GM08714 (cell line): Measurements from ENCODE around the gene CDC42BPG.

Experiments
- H3K4me3 ChIP-seq: fragments of 200-500 bp; sonication (Bioruptor generic); 2 replicates; pipeline ENCODE4 v1.5.1; 2014; ENCODE audit warnings: mild to moderate bottlenecking, low read length, inconsistent platforms
- ZNF274 ChIP-seq: IDR thresholded peaks from 2 replicates; pipeline ENCODE4 v1.6.1; 2012; ENCODE audit warnings: mild to moderate bottlenecking, low read depth, low read length

CDC42BPG gene

DNA sequence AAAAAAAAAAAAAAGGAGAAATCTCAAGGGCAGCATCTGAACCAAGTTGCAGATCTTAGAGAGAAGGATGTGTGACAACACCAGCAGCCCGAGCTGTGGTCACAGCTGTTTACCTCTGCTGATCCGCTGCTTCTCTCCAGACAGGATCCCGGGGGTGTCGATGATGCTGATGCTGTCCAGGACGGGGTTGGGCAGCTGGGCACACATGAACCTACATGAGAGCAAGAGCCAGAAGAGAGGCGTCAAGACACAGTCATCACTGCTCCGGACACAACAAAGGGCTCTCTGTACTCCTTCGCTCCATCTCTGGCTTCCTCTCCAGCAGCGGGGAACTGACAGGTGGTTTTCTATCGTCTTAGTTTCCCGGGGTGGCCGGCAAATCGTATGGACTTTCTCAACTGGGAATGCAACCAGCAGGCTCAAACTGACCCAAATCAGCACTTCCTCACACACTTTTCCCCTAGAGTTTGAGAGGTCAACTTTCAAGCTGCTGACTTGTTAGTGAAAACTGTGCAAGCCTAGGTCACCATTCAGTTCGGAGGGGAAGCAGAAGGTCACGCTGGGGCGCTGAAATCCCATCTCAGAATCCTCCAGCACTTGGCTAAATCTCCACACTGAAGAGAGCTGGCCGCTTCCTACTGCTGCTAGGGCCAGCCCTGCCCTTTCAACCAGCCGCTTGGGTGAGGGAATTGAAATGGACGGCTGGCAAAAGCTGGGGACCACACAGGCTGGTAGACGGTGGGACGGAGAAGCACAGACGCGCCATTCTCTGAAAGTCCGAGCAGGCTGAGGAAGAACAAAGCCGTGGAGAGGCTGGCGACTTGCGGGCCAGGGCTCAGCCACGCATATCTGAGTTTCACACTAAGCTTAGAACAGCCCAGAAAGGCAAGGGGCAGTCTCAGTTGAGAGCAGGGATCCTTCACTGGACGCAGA, 30.1 kb upstream of the CDC42BPG start:
- no peak for TF ChIP-seq ZNF274
- peak overlapping the region; percentile 8; the same call in 1 of the 2 replicates for H3K4me3 ChIP-seq

GRCh38 chr11:64872790-64873488, 28.5 kb upstream of the CDC42BPG start:
- TF ChIP-seq ZNF274 = no peak
- H3K4me3 ChIP-seq = peak overlapping the region; percentile 12; the same call in 1 of the 2 replicates

GRCh38 chr11:64871492-64871891, 27.0 kb upstream of the CDC42BPG start:
- peak overlapping the region; percentile 9; the same call in 1 of the 2 replicates for H3K4me3 ChIP-seq
- TF ChIP-seq ZNF274 = no peak

DNA sequence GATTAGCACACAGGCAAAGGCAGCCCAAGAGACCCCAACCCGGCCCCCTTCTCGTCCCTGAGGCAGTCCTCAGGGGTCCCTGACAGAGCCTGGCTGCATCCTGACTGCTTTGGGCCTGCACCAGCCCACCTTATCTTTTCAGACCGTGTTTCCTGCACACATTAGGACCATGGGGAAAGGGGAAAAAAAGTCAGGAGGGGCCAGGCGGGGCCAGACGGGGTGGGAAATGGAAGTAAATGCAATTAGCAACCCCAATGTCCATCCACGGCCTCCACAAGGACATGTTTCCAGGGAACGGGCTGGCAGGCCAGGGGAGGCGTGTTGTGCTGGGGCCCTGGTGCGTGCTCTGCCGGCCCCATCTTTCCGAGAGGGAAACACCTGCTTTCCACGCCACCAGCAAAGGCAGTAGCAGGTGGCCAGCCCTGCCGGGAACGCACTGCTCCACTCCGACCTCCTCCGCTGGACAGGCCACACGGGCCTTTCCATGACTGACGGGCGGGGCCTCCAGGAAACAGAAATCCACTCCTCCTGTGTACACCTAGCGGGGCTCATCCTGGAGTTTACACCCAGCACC, 26.5 kb upstream of the CDC42BPG start:
- peak overlapping the region; percentile 9; the same call in 1 of the 2 replicates for H3K4me3 ChIP-seq
- TF ChIP-seq ZNF274 = no peak

DNA sequence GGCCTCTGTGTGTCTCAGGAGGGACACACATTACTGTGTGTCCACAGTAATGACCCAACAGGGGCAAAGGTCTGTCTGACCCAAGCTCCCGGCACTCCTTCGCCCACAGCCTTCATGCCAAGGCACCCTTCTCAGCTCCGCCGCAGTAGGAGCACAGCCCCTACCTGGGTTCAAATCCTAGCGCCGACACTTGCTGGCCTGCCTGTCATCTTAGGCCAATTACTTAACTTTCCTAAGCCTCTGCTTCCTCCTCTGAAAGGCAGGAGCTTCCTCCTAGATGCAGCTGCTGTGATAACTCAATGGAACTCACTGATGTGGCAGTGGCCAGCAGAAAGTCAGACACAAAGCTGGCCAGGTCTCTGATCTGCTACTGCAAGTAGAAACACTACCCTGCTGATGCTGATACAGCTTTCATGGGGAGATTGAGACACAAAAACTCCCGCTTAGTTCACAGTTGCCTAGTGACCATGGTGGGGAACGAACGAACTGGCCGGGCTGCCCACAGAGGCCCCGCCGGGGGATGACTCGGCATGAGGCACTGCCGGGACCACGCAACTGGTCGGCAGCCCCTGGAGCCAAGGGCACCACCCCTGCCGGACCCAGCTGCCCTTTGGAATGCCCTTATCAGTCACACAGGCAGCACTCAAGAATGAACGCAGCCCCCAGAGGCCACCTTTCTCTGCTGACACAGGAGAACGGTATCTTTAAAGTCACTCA, 25.9 kb upstream of the CDC42BPG start:
- TF ChIP-seq ZNF274 = no peak
- H3K4me3 ChIP-seq = no peak overlapping the region; the same call in 1 of the 2 replicates

- H3K4me3 ChIP-seq = no peak overlapping the region
Measured at GRCh38 chr11:64869571-64870175, 25.2 kb upstream of the CDC42BPG start.

DNA sequence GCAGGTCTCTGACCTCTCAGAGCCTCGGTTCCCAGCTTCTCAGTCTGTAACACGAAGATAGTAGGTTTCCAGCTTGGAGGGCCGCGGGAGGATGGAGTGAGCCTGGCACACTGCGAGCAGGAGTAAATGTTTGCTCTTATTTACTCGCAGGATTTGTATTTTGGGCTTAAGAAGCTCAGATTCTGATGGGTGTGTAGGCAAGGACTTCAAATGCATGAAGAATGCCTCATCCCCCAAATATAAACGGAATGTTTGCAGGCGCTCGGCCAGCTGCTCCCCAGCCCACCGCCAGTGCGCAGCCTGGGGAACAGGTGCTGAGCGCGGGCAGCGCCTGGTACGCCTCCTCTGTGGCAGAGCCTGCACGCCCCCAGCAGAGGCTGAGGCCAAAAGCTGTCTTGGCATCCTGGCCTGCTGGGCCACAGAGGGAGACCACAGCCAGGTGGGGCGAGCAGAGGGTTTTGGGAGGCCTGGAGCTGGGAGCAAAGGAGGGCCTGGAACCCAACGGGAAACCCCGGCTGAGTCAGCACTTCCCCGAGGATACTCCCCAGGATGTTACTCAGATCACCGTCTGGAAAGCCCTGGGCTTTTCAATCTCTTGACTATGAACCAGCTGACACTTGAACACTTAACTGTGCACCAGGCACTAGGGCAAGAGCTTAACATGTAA, 24.6 kb upstream of the CDC42BPG start:
- no peak overlapping the region for H3K4me3 ChIP-seq
- TF ChIP-seq ZNF274 = no peak

More at GRCh38 chr11:64869571-64870175, 25.2 kb upstream of the CDC42BPG start:
- TF ChIP-seq ZNF274 = no peak

DNA sequence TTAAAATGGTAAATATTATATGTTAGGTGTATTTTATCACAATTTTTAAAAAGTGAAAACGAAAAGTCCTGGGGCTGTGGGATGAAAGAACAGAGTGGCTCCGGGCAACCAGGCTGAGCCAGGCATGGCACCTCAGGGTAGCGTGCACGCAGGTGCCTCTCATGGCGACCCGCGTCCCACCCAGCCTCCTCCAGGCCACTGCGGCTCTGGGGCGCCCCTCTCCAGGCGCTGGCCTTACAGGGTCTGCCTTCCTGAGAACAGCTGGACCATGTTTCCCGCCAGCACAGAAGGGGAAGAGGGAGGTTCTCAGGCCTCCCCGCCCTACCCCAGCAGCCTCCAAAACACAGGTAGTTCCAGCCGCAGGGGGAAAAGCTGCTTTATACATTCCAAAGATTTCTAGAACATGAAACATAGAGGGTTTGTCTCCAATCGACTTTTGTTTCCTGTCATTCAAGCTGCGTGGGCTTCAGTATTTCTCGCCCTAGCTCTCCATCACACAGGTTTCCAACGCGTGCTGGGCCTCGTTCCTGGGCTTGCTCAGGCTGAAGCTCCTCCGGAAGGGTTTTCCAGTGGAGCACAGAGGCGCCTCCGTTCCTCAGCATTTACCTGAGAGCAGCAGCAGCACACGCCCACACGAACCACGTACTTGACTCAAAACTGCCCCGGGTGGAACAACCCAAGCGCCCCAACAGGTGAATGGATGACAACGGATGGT, 23.5 kb upstream of the CDC42BPG start:
- TF ChIP-seq ZNF274 = no peak
- H3K4me3 ChIP-seq = no peak overlapping the region

GRCh38 chr11:64866173-64866491, 21.7 kb upstream of the CDC42BPG start:
- peak overlapping the region; percentile 13; the same call in 1 of the 2 replicates for H3K4me3 ChIP-seq
- TF ChIP-seq ZNF274 = no peak

GRCh38 chr11:64865286-64866172, 21.1 kb upstream of the CDC42BPG start:
- peak overlapping the region; percentile 6; the same call in 1 of the 2 replicates for H3K4me3 ChIP-seq
- TF ChIP-seq ZNF274 = no peak

DNA sequence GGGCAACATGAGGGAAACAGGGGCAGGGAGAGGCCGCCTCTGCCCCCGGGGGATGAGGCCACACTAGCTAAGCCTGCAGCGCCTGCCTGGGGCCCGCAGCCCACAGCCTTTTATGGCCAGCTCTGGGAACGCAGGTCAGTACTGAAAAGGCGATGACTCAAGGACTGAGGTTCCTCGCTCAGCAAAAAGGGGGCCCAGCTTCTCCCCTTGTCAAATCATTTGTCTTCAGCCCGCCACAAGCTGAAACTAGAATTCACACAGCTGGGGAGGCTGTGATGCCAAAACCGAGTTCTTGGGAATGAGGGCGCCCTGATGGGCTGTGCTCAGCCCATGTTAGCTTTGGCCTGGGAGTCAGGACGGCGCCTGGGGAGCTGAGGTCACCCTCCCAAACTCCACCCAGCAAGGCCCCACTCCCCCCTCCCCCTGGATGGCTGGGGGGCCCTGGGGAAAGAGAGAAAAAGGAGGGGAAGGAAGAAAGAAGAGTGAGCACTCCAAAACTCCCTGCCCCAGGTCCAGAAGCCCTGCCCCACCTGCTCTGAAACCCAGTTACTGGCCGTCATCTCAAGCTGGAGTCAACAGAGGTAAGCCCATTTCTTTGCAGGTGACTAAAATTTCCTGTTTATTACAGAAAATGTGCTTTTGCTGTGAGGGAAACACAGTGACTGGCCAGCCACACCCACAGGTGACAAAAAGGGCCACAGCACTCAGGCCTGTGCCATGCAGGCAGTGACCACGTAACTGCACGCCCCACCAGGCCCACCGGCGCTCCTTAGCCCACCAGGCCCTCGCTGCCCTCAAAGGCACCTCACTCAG, 20.2 kb upstream of the CDC42BPG start:
- H3K4me3 ChIP-seq = peak overlapping the region; percentile 10; the same call in 1 of the 2 replicates
- TF ChIP-seq ZNF274 = no peak
